ENCODE results near the gene ESR2. TPM values are rescaled to one million over a fixed set of nuclear protein-coding genes. Genes with fewer than 3 reads are reported as not detected.
"Not testable (repeated sequence)": the region's sequence is repeated elsewhere in the genome, so short reads cannot be mapped to it uniquely, and the experiment has no call there.

ESR2 gene
- total RNA-seq, 1 donor from 2014 or later: 0.16 TPM

DNA sequence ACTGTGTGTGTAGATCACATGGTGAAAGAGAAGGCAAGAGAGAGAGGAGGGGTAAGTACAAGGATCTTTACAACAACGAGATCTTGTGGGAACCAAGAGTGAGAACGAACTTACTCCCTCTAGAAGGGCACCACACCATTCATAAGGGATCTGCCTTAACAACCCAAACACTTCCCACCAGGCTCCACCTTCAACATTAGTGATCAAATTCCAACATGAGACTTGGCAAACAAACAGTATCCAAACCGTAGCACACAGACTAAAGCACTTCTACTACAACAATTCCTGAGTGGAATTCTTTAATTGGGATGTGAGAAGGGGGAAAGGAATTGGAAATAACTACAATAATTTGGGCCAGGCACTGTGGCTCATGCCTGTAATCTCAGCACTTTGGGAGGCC is 35.0 kb upstream of the ESR2 start:
- no peak for DNase-seq (ENCODE audit: extremely low spot score, unreplicated experiment)
- peaks cover 5% of the 10 kb centered on the region for H3K9me3 Mint-ChIP-seq (ENCODE audit: unreplicated experiment)
- no peak overlapping the region for H3K4me3 Mint-ChIP-seq (ENCODE audit: unreplicated experiment)
- no peak overlapping the region for H3K27ac Mint-ChIP-seq (ENCODE audit: unreplicated experiment)
- H3K4me1 Mint-ChIP-seq (ENCODE audit: unreplicated experiment): peaks cover 9% of the 10 kb centered on the region
- H3K36me3 Mint-ChIP-seq (ENCODE audit: unreplicated experiment): no peaks in the 10 kb centered on the region
- TF ChIP-seq, protein P1, sequence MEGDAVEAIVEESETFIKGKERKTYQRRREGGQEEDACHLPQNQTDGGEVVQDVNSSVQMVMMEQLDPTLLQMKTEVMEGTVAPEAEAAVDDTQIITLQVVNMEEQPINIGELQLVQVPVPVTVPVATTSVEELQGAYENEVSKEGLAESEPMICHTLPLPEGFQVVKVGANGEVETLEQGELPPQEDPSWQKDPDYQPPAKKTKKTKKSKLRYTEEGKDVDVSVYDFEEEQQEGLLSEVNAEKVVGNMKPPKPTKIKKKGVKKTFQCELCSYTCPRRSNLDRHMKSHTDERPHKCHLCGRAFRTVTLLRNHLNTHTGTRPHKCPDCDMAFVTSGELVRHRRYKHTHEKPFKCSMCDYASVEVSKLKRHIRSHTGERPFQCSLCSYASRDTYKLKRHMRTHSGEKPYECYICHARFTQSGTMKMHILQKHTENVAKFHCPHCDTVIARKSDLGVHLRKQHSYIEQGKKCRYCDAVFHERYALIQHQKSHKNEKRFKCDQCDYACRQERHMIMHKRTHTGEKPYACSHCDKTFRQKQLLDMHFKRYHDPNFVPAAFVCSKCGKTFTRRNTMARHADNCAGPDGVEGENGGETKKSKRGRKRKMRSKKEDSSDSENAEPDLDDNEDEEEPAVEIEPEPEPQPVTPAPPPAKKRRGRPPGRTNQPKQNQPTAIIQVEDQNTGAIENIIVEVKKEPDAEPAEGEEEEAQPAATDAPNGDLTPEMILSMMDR (IDR thresholded peaks at IDR 0.05): no peak
- H3K27me3 Mint-ChIP-seq (ENCODE audit: unreplicated experiment): no peaks in the 10 kb centered on the region

DNA sequence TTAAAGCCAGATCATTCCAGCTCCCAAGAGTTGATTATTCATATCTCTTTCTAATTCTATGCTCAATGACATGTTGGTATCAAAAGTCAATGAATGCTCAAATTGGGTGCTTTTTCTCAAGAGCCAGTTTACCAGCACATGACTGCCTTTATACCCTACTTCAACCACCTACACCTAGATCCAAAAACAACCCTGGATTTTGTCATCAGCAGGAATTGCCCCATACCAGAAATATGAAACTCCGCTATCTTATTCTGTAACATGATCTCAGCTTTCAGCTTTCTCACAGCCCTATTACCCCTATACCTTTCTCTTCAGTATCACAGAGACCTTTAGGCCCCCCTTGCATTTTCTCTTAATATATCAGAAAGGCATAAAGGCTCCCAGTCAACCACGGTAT is 32.3 kb upstream of the ESR2 start:
- Mint-ChIP-seq H3K27ac (ENCODE audit: unreplicated experiment) (no peak overlapping the region), H3K4me1 (ENCODE audit: unreplicated experiment) (peaks cover 9% of the 10 kb centered on the region), H3K36me3 (ENCODE audit: unreplicated experiment) (no peaks in the 10 kb centered on the region), H3K27me3 (ENCODE audit: unreplicated experiment) (peaks cover 4% of the 10 kb centered on the region), H3K9me3 (ENCODE audit: unreplicated experiment) (peaks cover 5% of the 10 kb centered on the region), H3K4me3 (ENCODE audit: unreplicated experiment) (no peak overlapping the region)
- no peak for DNase-seq (ENCODE audit: extremely low spot score, unreplicated experiment)
- TF ChIP-seq, protein P1 (IDR thresholded peaks at IDR 0.05): no peak

DNA sequence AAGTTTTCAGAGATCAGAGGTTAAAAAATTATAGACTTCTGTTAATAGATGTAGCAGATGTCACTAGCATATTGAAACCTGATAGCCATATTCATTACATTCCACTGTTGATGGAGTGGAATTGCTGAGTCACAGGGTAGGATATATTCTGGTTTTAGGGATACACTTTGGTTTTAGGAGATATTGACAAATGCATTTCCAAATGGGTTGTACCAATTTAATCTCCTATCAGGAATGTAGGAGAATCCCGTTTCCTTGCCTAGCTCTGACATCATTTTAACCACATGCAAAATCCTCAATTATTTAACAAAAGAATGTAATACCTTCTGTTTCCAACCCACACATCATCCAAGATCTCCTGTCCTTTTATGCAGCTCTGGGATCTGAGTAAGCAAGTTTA is 30.7 kb upstream of the ESR2 start:
- Mint-ChIP-seq H3K4me1 (ENCODE audit: unreplicated experiment) (peaks cover 9% of the 10 kb centered on the region), H3K27me3 (ENCODE audit: unreplicated experiment) (peaks cover 11% of the 10 kb centered on the region), H3K4me3 (ENCODE audit: unreplicated experiment) (no peak overlapping the region), H3K9me3 (ENCODE audit: unreplicated experiment) (peaks cover 5% of the 10 kb centered on the region), H3K27ac (ENCODE audit: unreplicated experiment) (peak overlapping the region; percentile 42), H3K36me3 (ENCODE audit: unreplicated experiment) (no peaks in the 10 kb centered on the region)
- TF ChIP-seq, protein P1 (IDR thresholded peaks at IDR 0.05): no peak
- no peak for DNase-seq (ENCODE audit: extremely low spot score, unreplicated experiment)

DNA sequence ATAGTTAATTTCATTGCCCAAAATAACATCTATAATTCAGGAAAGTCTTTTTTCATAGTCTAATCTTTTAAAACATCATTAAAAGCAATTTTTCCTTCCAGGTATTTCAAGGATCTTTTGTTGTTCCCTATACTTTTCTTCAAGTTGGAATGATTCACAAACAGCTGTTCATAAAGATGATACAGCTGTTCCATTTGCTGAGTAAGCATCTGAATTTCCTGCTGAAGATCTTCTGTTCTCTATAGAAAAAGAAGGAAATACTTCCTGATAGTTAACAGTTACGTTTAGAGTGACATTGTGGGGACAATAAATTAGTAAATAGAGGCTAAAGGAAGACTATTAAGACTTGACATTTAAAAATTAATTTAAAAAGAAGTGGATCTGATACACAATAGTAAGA is 30.3 kb upstream of the ESR2 start:
- H3K9me3 Mint-ChIP-seq (ENCODE audit: unreplicated experiment): peaks cover 5% of the 10 kb centered on the region
- H3K27ac Mint-ChIP-seq (ENCODE audit: unreplicated experiment): peak overlapping the region; percentile 42
- TF ChIP-seq, protein P1 (IDR thresholded peaks at IDR 0.05): no peak
- H3K4me3 Mint-ChIP-seq (ENCODE audit: unreplicated experiment): no peak overlapping the region
- no peaks in the 10 kb centered on the region for H3K36me3 Mint-ChIP-seq (ENCODE audit: unreplicated experiment)
- H3K27me3 Mint-ChIP-seq (ENCODE audit: unreplicated experiment): peaks cover 12% of the 10 kb centered on the region
- DNase-seq (ENCODE audit: extremely low spot score, unreplicated experiment): no peak
- peaks cover 9% of the 10 kb centered on the region for H3K4me1 Mint-ChIP-seq (ENCODE audit: unreplicated experiment)

DNA sequence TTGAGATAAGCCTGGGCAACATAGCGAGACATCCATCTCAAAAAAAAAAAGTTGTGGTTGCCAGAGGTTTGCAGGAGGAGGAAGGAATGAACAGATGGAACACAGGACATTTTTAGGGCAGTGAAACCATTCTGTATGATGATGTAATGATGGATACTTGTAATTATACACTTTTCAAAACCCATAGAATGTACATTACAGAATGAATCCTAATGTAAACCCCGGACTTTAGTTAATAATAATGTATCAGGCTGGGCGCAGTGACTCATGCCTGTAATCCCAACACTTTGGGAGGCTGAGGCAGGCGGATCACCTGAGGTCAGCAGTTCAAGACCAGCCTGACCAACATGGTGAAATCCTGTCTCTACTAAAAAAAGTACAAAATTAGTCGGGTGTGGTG is 26.2 kb upstream of the ESR2 start:
- not testable (repeated sequence) for H3K36me3 Mint-ChIP-seq (ENCODE audit: unreplicated experiment); DNase-seq (ENCODE audit: extremely low spot score, unreplicated experiment); H3K27ac Mint-ChIP-seq (ENCODE audit: unreplicated experiment); H3K9me3 Mint-ChIP-seq (ENCODE audit: unreplicated experiment); H3K4me3 Mint-ChIP-seq (ENCODE audit: unreplicated experiment); H3K4me1 Mint-ChIP-seq (ENCODE audit: unreplicated experiment)
- peaks cover 16% of the 10 kb centered on the region for H3K27me3 Mint-ChIP-seq (ENCODE audit: unreplicated experiment)

DNA sequence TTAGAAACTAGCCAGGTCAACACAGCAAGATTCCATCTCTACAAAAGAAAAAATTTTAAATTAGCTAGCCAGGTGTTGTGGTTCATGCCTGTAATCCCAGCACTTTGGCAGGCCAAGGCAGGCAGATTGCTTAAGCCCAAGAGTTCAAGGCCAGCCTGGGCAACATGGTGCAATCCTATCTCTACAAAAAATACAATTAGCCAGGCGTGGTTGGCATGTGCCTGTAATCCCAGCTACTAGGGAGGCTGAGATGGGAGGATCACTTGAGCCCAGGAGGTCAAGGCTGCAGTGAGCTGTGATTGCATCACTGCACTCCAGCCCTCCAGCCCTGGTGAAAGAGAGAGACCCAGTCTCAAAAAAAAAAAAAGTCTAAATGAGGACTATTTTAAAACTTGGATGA is 24.5 kb upstream of the ESR2 start:
- H3K9me3 Mint-ChIP-seq (ENCODE audit: unreplicated experiment); H3K4me1 Mint-ChIP-seq (ENCODE audit: unreplicated experiment); DNase-seq (ENCODE audit: extremely low spot score, unreplicated experiment); H3K36me3 Mint-ChIP-seq (ENCODE audit: unreplicated experiment); H3K27ac Mint-ChIP-seq (ENCODE audit: unreplicated experiment); H3K4me3 Mint-ChIP-seq (ENCODE audit: unreplicated experiment): not testable (repeated sequence)
- H3K27me3 Mint-ChIP-seq (ENCODE audit: unreplicated experiment): peaks cover 16% of the 10 kb centered on the region
